GM18951 (cell line): Measurements from ENCODE around the gene USP54.
"Not testable (repeated sequence)": the region's sequence is repeated elsewhere in the genome, so short reads cannot be mapped to it uniquely, and the experiment has no call there.

ENCODE experiments used
- POLR2A ChIP-seq: IDR thresholded peaks from 4 replicates; pipeline ENCODE4 v1.6.1; 2011; ENCODE audit warnings: mild to moderate bottlenecking; ENCODE audit not compliant: insufficient read length, insufficient read depth; ENCODE audit errors: extremely low read depth
- in situ Hi-C: fragments of 300-500 bp; cut with MboI; formaldehyde crosslinking; loops from one replicate; pipeline ENCODE4 v1.12.0; 2022; ENCODE audit warnings: low sequenced_read_pairs, mixed read lengths, inconsistent platforms; ENCODE audit not compliant: unreplicated experiment

USP54 gene

DNA sequence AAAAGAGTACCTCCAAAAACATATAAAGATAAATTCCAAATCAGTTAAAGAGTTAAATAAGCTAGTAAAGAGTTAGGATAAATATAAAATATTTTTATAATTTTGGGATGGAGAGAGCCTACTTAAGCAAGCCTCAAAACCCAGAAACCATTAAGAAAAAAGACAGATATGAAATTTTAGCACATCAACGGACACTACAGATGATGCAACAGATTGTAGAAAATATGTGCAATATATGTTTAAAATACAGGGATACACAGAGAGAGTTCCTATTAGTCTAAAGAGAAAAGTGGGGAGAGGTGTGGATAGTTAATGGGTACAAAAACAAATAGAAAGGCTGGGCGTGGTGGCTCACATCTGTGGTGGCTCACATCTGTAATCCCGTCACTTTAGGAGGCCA is 23.6 kb upstream of the USP54 start:
- TF ChIP-seq POLR2A = no peak
- in situ Hi-C loops = no loop called here

DNA sequence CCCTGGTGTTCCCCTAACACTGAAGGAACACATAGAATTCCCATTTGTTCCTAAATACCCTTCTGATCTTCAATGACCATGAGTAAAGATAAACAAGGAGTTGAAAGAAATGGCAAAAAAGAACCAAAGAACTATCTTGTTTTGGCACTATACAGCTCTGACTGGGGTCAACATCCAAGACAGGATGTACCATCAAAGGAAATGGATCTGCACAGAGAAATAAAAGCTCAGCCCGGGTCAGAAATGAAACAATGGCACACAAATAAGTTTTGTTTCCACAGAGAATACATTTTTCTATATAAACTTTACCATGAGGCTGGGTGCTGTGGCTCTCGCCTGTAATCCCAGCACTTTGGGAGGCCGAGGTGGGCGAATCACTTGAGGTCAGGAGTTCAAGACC is 18.0 kb upstream of the USP54 start:
- in situ Hi-C loops = no loop called here
- no peak for TF ChIP-seq POLR2A

DNA sequence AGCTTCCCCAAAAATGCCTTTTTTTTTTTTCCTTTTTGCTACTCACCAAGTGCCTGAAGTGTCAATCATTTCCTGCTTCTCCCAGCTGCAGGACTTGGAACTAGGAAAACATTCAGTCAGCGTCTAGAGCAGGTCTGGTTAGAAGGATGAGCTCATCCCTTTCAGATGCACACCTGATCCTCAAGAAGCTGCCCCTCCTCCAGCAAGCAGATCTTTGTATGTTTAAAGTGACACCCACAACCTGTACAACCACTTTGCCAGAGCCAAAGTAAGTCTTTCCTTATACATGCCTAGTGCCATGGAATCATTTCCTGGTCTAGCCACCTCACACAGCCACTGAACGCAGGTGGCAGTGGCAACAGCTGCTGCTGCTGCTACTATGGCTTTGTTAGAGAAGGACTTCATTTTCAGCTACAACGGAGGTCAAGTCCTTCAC is 10.4 kb upstream of the USP54 start:
- TF ChIP-seq POLR2A = no peak
- in situ Hi-C loops = no loop called here

DNA sequence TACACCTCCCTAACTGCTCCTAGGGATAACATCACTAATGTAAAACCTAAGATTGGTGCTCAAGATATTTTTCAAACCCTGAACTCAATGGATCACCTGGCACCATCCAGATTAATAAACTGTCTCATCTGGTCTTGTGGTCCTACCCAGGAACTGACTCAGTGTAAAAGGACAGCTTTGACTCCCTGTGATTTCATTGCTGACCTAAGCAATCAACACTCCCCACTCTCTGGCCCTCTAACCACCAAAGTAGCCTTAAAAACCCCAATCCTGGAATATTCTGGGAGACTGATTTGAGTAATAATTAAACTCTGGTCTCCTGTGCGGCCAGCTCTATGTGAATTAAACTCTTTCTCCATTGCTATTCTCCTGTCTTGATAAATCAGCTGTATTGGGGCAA is 6.2 kb upstream of the USP54 start:
- TF ChIP-seq POLR2A = no peak
- in situ Hi-C loops = no loop called here

DNA sequence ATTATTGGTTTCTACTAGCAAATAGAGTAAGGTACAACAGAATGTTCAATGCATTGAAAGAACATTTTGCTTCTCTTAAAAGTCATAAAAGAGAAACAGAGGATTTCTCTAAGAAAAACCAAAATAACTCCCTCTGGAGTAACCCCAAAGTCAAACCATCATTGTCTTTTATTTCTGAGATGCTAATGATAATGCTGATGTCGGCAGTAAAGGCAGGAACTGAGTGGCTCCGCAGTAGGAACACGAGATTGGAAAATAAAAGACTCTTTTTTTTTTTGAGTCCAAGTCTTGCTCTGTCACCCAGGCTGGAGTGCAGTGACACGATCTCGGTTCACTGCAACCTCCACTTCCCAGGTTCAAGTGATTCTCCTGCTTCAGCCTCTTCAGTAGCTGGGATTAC is 2.7 kb upstream of the USP54 start:
- TF ChIP-seq POLR2A = no peak

GRCh38 chr10:73593110-73593509 is 2.0 kb upstream of the USP54 start:
- in situ Hi-C loops = no loop called here
- TF ChIP-seq POLR2A = no peak

More for the DNA sequence above, 2.7 kb upstream of the USP54 start:
- in situ Hi-C loops = no loop called here

DNA sequence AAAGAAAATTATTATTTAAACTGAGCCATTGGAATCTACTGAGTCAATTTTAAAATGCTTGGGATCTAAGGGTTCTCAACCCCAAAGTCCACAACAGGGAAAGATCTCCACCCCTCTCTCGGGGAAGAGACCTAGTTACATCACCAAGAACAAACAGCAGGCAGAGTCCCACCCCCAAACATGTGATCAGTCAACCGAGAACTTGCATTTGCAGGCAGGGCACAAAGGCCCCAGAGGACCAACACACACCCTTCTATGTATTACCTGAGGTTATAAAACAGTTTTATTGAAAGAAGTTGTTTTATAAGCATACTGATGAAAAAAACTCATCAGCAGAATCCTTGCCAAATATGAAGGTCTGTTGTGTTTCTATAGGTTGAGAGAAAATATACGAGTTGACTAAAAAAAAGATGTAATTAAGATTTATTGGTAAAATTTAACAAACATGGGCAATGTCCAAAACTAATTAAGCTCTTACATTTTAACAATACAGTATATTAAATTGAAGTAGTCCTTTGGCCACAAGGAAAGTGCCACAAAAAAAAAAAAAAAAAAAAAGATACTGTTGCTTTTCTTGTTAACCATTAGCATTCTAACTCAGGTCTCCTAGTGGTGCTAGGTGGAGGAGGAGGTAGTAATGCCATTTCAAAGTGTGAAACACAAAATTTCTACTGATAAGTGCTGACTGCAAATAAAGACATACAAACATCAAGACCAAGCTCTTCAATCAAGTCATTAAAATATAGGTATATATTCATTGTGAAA is 975 bp upstream of the USP54 start:
- no peak for TF ChIP-seq POLR2A
- in situ Hi-C loops = no loop called here

GRCh38 chr10:73589563-73590126 is 1.5 kb downstream of the USP54 start:
- TF ChIP-seq POLR2A = no peak
- in situ Hi-C loops = no loop called here

DNA sequence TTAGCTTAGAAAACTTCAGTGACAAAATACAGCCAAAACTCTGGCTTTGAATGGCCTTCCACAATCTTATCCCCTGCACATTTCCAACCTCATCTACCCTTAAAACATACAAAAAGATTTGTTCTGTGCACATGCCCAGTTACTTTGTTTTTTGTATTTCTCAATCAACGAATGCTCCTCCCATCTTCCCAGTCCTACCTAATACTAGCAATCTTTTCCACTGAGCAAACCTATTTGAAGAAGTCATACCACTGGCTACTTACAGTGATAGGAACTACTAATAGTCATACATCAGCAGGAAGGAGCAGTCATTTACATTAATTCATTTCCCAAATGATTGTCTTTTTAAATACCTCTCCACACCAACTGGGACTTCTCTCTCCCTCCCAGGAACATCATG is 2.5 kb downstream of the USP54 start:
- in situ Hi-C loops = no loop called here
- no peak for TF ChIP-seq POLR2A

DNA sequence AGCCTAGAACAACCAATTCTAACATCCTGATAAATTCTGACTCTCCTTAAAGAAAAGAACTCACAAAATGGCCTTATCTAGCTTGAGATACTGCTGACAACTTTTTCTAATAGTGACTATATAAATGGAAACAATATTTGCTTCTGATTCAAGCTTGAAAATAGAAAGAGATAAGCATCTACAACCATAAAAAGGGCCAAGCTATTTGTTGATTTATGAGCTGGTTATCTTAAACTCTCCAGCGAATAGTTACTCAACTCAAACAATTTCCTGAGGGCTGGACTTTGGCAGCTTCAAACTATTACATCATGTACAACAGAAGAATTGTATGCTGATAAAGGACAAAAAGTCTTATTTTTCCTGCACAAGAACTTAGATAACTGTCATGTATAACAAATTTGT is 4.6 kb downstream of the USP54 start:
- in situ Hi-C loops = no loop called here
- no peak for TF ChIP-seq POLR2A

- no peak for TF ChIP-seq POLR2A
- in situ Hi-C loops = no loop called here
Measured at GRCh38 chr10:73585327-73585726, 5.8 kb downstream of the USP54 start.

- in situ Hi-C loops = no loop called here
- TF ChIP-seq POLR2A = no peak
Measured at GRCh38 chr10:73584737-73585136, 6.4 kb downstream of the USP54 start.

- no peak for TF ChIP-seq POLR2A
Measured at GRCh38 chr10:73581918-73582317, 9.2 kb downstream of the USP54 start.

GRCh38 chr10:73578927-73579326 is 12.2 kb downstream of the USP54 start:
- in situ Hi-C loops = not testable (repeated sequence)

More at GRCh38 chr10:73581918-73582317, 9.2 kb downstream of the USP54 start:
- in situ Hi-C loops = no loop called here
